Activated naive CD8-positive, alpha-beta T cell treated with anti-CD3 and anti-CD28 coated beads for 36 hours (primary cell): Measurements from ENCODE around the gene SPRED2. TPM values are rescaled to one million over a fixed set of nuclear protein-coding genes. Genes with fewer than 3 reads are reported as not detected.
"Not testable (repeated sequence)": the region's sequence is repeated elsewhere in the genome, so short reads cannot be mapped to it uniquely, and the experiment has no call there.

Experiments used
- DNase-seq: peaks from one replicate; pipeline ENCODE4 v3.0.0; 2021
- H3K27ac Mint-ChIP-seq: one replicate; pipeline ENCODE4 v1.8.0; 2022; ENCODE audit warnings: mild to moderate bottlenecking, moderate library complexity, mixed read lengths
- H3K27me3 Mint-ChIP-seq: one replicate; pipeline ENCODE4 v1.8.0; 2022; ENCODE audit warnings: mild to moderate bottlenecking, mixed read lengths
- H3K36me3 Mint-ChIP-seq: one replicate; pipeline ENCODE4 v1.8.0; 2021; ENCODE audit warnings: mild to moderate bottlenecking, mixed read lengths
- H3K4me1 Mint-ChIP-seq: one replicate; pipeline ENCODE4 v1.8.0; 2021; ENCODE audit warnings: mixed read lengths
- H3K4me3 Mint-ChIP-seq: one replicate; pipeline ENCODE4 v1.8.0; 2022; ENCODE audit warnings: mild to moderate bottlenecking, moderate library complexity, mixed read lengths
- H3K9me3 Mint-ChIP-seq: one replicate; pipeline ENCODE4 v1.8.0; 2022; ENCODE audit warnings: mixed read lengths
- total RNA-seq, 2 experiments: library from RNA; stranded (reverse); gene quantifications; one replicate each; pipeline ENCODE4 v1.2.3, GENCODE V29; 2021

SPRED2 gene
- total RNA-seq, 2 experiments from 2014 or later = 9.5 to 9.7 TPM

- no peak overlapping the region for H3K4me3 Mint-ChIP-seq
- no peak for DNase-seq
- peaks cover 1% of the 10 kb centered on the region for H3K36me3 Mint-ChIP-seq
- no peaks in the 10 kb centered on the region for H3K27me3 Mint-ChIP-seq
- H3K9me3 Mint-ChIP-seq = no peaks in the 10 kb centered on the region
- no peak overlapping the region for H3K27ac Mint-ChIP-seq
- H3K4me1 Mint-ChIP-seq = peaks cover 5% of the 10 kb centered on the region
Observed at GRCh38 chr2:65319072-65319673, 113.2 kb downstream of the SPRED2 start.

DNA sequence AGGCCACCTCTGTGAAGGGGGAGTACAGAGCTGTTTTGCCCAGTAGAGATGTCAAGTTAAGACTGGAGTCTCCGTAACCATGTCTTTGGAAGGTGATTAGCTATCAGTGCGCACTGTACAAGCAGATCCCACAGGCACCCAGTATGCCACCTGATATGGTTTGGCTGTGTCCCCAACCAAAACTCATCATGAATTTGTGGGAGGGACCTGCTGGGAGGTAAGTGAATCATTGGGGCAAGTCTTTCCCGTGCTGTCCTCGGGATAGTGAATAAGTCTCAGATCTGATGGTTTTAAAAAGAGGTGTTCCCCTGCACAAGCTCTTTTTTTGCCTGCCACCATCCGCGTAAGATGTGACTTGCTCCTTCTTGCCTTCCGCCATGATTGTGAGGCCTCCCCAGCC lies 114.6 kb downstream of the SPRED2 start:
- peaks cover 12% of the 10 kb centered on the region for H3K36me3 Mint-ChIP-seq
- H3K27ac Mint-ChIP-seq = no peak overlapping the region
- no peak overlapping the region for H3K4me3 Mint-ChIP-seq
- no peaks in the 10 kb centered on the region for H3K27me3 Mint-ChIP-seq
- no peak for DNase-seq
- no peaks in the 10 kb centered on the region for H3K9me3 Mint-ChIP-seq
- peaks cover 5% of the 10 kb centered on the region for H3K4me1 Mint-ChIP-seq

DNA sequence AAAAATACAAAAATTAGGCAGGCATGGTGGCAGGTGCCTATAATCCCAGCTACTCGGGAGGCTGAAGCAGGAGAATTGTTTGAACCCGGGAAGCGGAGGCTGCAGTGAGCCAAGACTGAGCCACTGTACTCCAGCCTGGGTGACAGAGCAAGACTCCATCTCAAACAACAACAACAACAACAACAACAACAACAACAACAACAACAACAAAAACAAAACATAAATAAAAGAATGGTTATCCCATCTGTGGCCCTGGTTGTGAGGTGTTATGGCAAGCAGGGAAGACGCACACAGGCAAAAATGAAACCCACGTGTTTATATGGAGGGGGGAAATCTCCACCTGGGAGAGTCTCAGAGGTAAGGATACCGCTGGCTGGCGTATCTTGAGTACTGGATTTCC lies 115.0 kb downstream of the SPRED2 start:
- not testable (repeated sequence) for H3K4me3 Mint-ChIP-seq

DNA sequence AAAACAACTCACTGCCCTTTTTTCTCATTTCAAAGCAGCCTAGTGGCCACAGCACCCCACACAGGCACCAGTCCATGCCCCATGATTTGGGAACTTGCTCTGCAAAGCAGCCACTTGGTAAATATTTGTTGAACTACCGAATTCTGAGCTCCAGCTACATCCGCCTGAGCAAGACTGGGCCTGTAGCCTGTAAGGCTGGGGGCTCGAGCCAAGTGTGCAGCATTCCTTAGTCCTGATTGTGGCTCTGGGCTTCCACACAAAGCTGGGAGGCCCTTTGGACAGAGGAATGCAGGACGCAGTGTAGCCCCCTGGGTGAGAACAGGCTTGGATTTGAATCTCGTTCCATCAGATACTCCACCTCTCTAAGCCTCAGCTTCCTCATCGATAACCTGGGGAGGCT lies 116.3 kb downstream of the SPRED2 start:
- no peak overlapping the region for H3K4me3 Mint-ChIP-seq
- no peak for DNase-seq
- no peaks in the 10 kb centered on the region for H3K9me3 Mint-ChIP-seq
- no peaks in the 10 kb centered on the region for H3K27me3 Mint-ChIP-seq
- H3K4me1 Mint-ChIP-seq = peaks cover 5% of the 10 kb centered on the region
- H3K27ac Mint-ChIP-seq = no peak overlapping the region
- peaks cover 13% of the 10 kb centered on the region for H3K36me3 Mint-ChIP-seq

More for the DNA sequence above, 115.0 kb downstream of the SPRED2 start:
- H3K27ac Mint-ChIP-seq, H3K9me3 Mint-ChIP-seq, H3K4me1 Mint-ChIP-seq, H3K27me3 Mint-ChIP-seq, DNase-seq: not testable (repeated sequence)
- peaks cover 13% of the 10 kb centered on the region for H3K36me3 Mint-ChIP-seq

DNA sequence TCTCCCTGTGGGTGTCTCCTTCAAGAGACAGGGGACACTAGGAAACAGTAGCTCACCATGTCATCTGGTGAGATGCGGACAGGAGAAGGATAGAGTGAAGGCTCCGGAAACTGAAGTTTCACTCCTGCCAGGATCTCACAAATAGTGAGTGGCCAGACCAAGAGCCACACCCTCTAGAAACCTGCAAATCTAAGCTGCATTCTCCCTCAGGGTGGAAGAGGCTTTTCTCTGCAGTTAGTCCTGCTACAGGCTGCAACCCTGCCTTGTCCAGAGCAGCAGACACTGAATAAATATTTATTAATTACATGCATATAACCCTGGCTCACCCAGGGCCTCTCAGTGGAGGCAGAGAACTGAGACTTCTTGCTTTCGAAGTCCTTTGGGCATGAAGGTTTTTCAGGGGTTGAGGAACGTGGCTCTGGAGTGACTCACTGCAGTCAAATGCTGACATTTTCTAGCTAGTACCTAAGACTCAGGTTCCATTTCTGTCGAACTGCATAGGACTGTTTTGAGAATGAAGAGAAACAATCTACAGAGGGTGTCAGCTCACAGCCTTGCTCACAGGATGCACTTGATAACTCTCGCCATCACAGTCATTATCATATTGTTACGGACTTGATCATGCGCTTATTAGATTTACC lies 117.5 kb downstream of the SPRED2 start:
- no peak for DNase-seq
- H3K36me3 Mint-ChIP-seq = peaks cover 13% of the 10 kb centered on the region
- H3K27me3 Mint-ChIP-seq = no peaks in the 10 kb centered on the region
- H3K27ac Mint-ChIP-seq = no peak overlapping the region
- H3K4me3 Mint-ChIP-seq = no peak overlapping the region
- H3K9me3 Mint-ChIP-seq = no peaks in the 10 kb centered on the region
- H3K4me1 Mint-ChIP-seq = no peaks in the 10 kb centered on the region

GRCh38 chr2:65313954-65314256 lies 118.5 kb downstream of the SPRED2 start:
- Mint-ChIP-seq H3K9me3 (no peaks in the 10 kb centered on the region), H3K4me3 (no peak overlapping the region), H3K27me3 (no peaks in the 10 kb centered on the region), H3K27ac (no peak overlapping the region), H3K4me1 (no peaks in the 10 kb centered on the region), H3K36me3 (peaks cover 13% of the 10 kb centered on the region)
- no peak for DNase-seq

- H3K36me3 Mint-ChIP-seq = peaks cover 13% of the 10 kb centered on the region
- no peaks in the 10 kb centered on the region for H3K4me1 Mint-ChIP-seq
- no peaks in the 10 kb centered on the region for H3K27me3 Mint-ChIP-seq
- no peak for DNase-seq
- H3K27ac Mint-ChIP-seq = no peak overlapping the region
- no peak overlapping the region for H3K4me3 Mint-ChIP-seq
- H3K9me3 Mint-ChIP-seq = no peaks in the 10 kb centered on the region
Observed at GRCh38 chr2:65313126-65313953, 119.1 kb downstream of the SPRED2 start.

- no peak for DNase-seq
- H3K27me3 Mint-ChIP-seq = no peaks in the 10 kb centered on the region
- H3K4me1 Mint-ChIP-seq = no peaks in the 10 kb centered on the region
- H3K36me3 Mint-ChIP-seq = peaks cover 12% of the 10 kb centered on the region
- H3K9me3 Mint-ChIP-seq = no peaks in the 10 kb centered on the region
- H3K27ac Mint-ChIP-seq = no peak overlapping the region
- H3K4me3 Mint-ChIP-seq = no peak overlapping the region
Observed at GRCh38 chr2:65311596-65311995, 120.8 kb downstream of the SPRED2 start.

DNA sequence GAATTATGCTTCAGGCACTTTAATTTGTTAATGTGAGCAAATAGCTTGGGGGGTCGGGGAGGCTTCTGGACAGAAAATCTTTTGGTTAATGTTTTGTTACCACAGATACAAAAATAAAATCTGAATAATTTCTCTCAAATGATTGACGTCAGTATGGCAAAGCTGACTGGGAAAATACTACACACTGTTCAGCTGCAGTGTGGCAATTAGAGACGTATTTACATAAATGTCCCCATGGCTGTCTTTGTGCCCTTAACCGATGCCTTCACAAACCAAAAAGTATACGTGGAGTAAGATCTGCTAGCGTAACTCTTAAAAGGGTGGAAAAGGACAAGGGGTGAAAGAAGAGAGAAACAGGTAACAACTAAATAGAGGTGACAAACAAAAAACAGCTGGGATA lies 121.3 kb downstream of the SPRED2 start:
- no peaks in the 10 kb centered on the region for H3K27me3 Mint-ChIP-seq
- no peak overlapping the region for H3K27ac Mint-ChIP-seq
- H3K4me3 Mint-ChIP-seq = no peak overlapping the region
- H3K4me1 Mint-ChIP-seq = no peaks in the 10 kb centered on the region
- H3K9me3 Mint-ChIP-seq = no peaks in the 10 kb centered on the region
- no peak for DNase-seq
- peaks cover 11% of the 10 kb centered on the region for H3K36me3 Mint-ChIP-seq

GRCh38 chr2:65309699-65310098 lies 122.7 kb downstream of the SPRED2 start:
- H3K9me3 Mint-ChIP-seq = no peaks in the 10 kb centered on the region
- peaks cover 11% of the 10 kb centered on the region for H3K36me3 Mint-ChIP-seq
- no peaks in the 10 kb centered on the region for H3K4me1 Mint-ChIP-seq
- no peak overlapping the region for H3K27ac Mint-ChIP-seq
- no peak overlapping the region for H3K4me3 Mint-ChIP-seq
- no peak for DNase-seq
- no peaks in the 10 kb centered on the region for H3K27me3 Mint-ChIP-seq

DNA sequence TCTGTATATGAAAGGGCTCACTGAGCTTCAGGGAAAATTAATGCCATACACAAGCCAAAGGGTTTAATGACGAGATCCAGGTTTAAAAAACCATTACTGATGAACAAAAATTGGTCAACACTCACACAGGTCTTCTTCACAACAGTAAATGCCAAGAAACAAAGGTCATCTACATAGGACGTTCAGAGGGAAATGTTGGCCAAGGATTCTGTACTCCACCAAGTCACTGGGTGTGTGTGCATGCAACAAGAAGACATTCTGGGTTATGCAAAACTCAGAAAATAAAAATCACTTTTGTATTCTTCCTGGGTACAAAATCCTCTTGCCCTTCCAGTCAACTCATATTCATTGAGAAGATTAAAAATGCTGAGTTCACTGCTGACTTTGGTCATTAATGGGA lies 126.5 kb downstream of the SPRED2 start:
- no peak for DNase-seq
- Mint-ChIP-seq H3K4me3 (no peak overlapping the region), H3K4me1 (peaks cover 22% of the 10 kb centered on the region), H3K27me3 (peaks cover 9% of the 10 kb centered on the region), H3K27ac (no peak overlapping the region), H3K36me3 (peaks cover 2% of the 10 kb centered on the region), H3K9me3 (no peaks in the 10 kb centered on the region)

GRCh38 chr2:65300761-65301711 lies 131.4 kb downstream of the SPRED2 start:
- peak overlapping the region; percentile 62 for H3K4me3 Mint-ChIP-seq
- H3K36me3 Mint-ChIP-seq = peaks cover 2% of the 10 kb centered on the region
- H3K9me3 Mint-ChIP-seq = no peaks in the 10 kb centered on the region
- peaks cover 45% of the 10 kb centered on the region for H3K4me1 Mint-ChIP-seq
- peak; percentile 85 for DNase-seq
- H3K27ac Mint-ChIP-seq = peak overlapping the region; percentile 89
- peaks cover 14% of the 10 kb centered on the region for H3K27me3 Mint-ChIP-seq

GRCh38 chr2:65300134-65300760 lies 132.2 kb downstream of the SPRED2 start:
- H3K36me3 Mint-ChIP-seq = peaks cover 2% of the 10 kb centered on the region
- DNase-seq = no peak
- peaks cover 20% of the 10 kb centered on the region for H3K27me3 Mint-ChIP-seq
- H3K4me1 Mint-ChIP-seq = peaks cover 45% of the 10 kb centered on the region
- no peaks in the 10 kb centered on the region for H3K9me3 Mint-ChIP-seq
- peak overlapping the region; percentile 62 for H3K4me3 Mint-ChIP-seq
- peak overlapping the region; percentile 89 for H3K27ac Mint-ChIP-seq

- peak; percentile 68 for DNase-seq
- Mint-ChIP-seq H3K27me3 (peaks cover 27% of the 10 kb centered on the region), H3K4me3 (peak overlapping the region; percentile 26), H3K36me3 (peaks cover 2% of the 10 kb centered on the region), H3K9me3 (no peaks in the 10 kb centered on the region), H3K27ac (peak overlapping the region; percentile 67), H3K4me1 (peaks cover 45% of the 10 kb centered on the region)
Observed at GRCh38 chr2:65299246-65299645, 133.2 kb downstream of the SPRED2 start.
